ENCODE data around the gene FMN2.

DNA sequence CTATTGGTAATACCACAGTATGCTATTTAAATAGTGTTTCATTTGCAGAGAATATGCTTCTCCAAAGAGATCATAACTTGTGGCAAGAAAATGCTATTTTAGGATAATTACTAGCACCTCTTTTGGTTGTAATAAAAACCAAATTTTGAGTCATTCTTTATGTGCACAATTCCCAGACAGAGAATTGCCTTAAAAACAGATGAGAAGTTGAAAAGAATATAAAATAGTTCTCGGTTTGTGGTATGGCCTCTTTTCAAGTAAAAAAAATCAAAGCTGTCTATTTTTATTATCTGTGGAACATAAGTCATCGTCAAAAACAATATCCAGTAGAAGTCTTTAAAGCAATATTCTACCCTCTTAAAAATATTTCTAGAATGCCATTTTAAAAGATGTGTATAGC lies 334.4 kb downstream of the FMN2 start:
- TF ChIP-seq, protein P1, sequence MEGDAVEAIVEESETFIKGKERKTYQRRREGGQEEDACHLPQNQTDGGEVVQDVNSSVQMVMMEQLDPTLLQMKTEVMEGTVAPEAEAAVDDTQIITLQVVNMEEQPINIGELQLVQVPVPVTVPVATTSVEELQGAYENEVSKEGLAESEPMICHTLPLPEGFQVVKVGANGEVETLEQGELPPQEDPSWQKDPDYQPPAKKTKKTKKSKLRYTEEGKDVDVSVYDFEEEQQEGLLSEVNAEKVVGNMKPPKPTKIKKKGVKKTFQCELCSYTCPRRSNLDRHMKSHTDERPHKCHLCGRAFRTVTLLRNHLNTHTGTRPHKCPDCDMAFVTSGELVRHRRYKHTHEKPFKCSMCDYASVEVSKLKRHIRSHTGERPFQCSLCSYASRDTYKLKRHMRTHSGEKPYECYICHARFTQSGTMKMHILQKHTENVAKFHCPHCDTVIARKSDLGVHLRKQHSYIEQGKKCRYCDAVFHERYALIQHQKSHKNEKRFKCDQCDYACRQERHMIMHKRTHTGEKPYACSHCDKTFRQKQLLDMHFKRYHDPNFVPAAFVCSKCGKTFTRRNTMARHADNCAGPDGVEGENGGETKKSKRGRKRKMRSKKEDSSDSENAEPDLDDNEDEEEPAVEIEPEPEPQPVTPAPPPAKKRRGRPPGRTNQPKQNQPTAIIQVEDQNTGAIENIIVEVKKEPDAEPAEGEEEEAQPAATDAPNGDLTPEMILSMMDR (IDR thresholded peaks at IDR 0.05; ENCODE audit: low read depth, low read length, poor library complexity, severe bottlenecking): no peak
- TF ChIP-seq EZH2phosphoT487 (IDR thresholded peaks at IDR 0.05; ENCODE audit: borderline replicate concordance, low read length): no peak

Measured in DOHH2 (cell line).